ENCODE measurements around the gene TIGD2. TPM values are rescaled to one million over a fixed set of nuclear protein-coding genes. Genes with fewer than 3 reads are reported as not detected.

TIGD2 gene
- total RNA-seq, 2 experiments from 2014 or later: 3.3 to 3.9 TPM

- H3K9me3 ChIP-seq (ENCODE audit: control insufficient read depth in 1 of 2, insufficient read depth in 1 of 2, low read length in 2 of 2): no peaks in the 10 kb centered on the region
- intact Hi-C loops (cut with DNase I, micrococcal nuclease): loop anchor here in 1 of 2 experiments (2.0 kb wide), 1 partner anchor 271 kb away; no protein-coding TSS in a partner anchor
- H3K4me3 Mint-ChIP-seq: no peak overlapping the region
Measured at GRCh38 chr4:89161841-89162240, 50.5 kb downstream of the TIGD2 start.

GRCh38 chr4:89162496-89162895 is 51.2 kb downstream of the TIGD2 start:
- peaks cover 0 to 4% of the 10 kb centered on the region in 2 experiments for H3K27me3 ChIP-seq (ENCODE audit: control insufficient read depth in 1 of 2, insufficient read depth in 2 of 2, low read length in 2 of 2)
- no peaks in the 10 kb centered on the region for H3K36me3 ChIP-seq (ENCODE audit: insufficient read depth, low read length)
- H3K27ac Mint-ChIP-seq: no peak overlapping the region
- no peak overlapping the region for H3K4me3 Mint-ChIP-seq
- no peak for DNase-seq
- no peaks in the 10 kb centered on the region for H3K9me3 Mint-ChIP-seq
- ChIA-PET POLR2A (no interaction called here), CTCF (no interaction called here)
- no peak overlapping the region for H3K27ac ChIP-seq (ENCODE audit: low read depth in 1 of 2, low read length in 2 of 2)
- H3K36me3 Mint-ChIP-seq (ENCODE audit: low read depth): no peaks in the 10 kb centered on the region
- TF ChIP-seq CTCF (IDR thresholded peaks at IDR 0.05): no peak
- no peak for ATAC-seq (ENCODE audit: poor library complexity)
- no peaks in the 10 kb centered on the region for H3K9me3 ChIP-seq (ENCODE audit: control insufficient read depth in 1 of 2, insufficient read depth in 1 of 2, low read length in 2 of 2)
- intact Hi-C loops (cut with DNase I, micrococcal nuclease): no loop called here
- H3K27me3 Mint-ChIP-seq: peaks cover 11% of the 10 kb centered on the region
- H3K4me1 ChIP-seq (ENCODE audit: insufficient read depth, low read length): no peaks in the 10 kb centered on the region
- H3K4me3 ChIP-seq (ENCODE audit: low read length): no peak overlapping the region
- H3K4me1 Mint-ChIP-seq (ENCODE audit: low read depth): no peaks in the 10 kb centered on the region

More at GRCh38 chr4:89161841-89162240, 50.5 kb downstream of the TIGD2 start:
- H3K27me3 ChIP-seq (ENCODE audit: control insufficient read depth in 1 of 2, insufficient read depth in 2 of 2, low read length in 2 of 2): peaks cover 0 to under 1% of the 10 kb centered on the region in 2 experiments
- Mint-ChIP-seq H3K4me1 (ENCODE audit: low read depth) (no peaks in the 10 kb centered on the region), H3K27me3 (peaks cover 9% of the 10 kb centered on the region), H3K9me3 (no peaks in the 10 kb centered on the region), H3K36me3 (ENCODE audit: low read depth) (no peaks in the 10 kb centered on the region), H3K27ac (no peak overlapping the region)
- DNase-seq: no peak
- ChIA-PET CTCF (no interaction called here), POLR2A (no interaction called here)
- no peak overlapping the region for H3K4me3 ChIP-seq (ENCODE audit: low read length)
- ATAC-seq (ENCODE audit: poor library complexity): no peak
- TF ChIP-seq CTCF (IDR thresholded peaks at IDR 0.05): no peak
- H3K36me3 ChIP-seq (ENCODE audit: insufficient read depth, low read length): no peaks in the 10 kb centered on the region
- no peaks in the 10 kb centered on the region for H3K4me1 ChIP-seq (ENCODE audit: insufficient read depth, low read length)
- no peak overlapping the region for H3K27ac ChIP-seq (ENCODE audit: low read depth in 1 of 2, low read length in 2 of 2)

GRCh38 chr4:89162987-89163386 is 51.7 kb downstream of the TIGD2 start:
- H3K4me1 Mint-ChIP-seq (ENCODE audit: low read depth): no peaks in the 10 kb centered on the region
- ATAC-seq (ENCODE audit: poor library complexity) (no peak), DNase-seq (no peak)
- ChIA-PET CTCF (no interaction called here), POLR2A (no interaction called here)
- no peaks in the 10 kb centered on the region for H3K9me3 Mint-ChIP-seq
- Histone ChIP-seq H3K4me3 (ENCODE audit: low read length) (no peak overlapping the region), H3K9me3 (ENCODE audit: control insufficient read depth in 1 of 2, insufficient read depth in 1 of 2, low read length in 2 of 2) (no peaks in the 10 kb centered on the region), H3K27me3 (ENCODE audit: control insufficient read depth in 1 of 2, insufficient read depth in 2 of 2, low read length in 2 of 2) (peaks cover 0 to 4% of the 10 kb centered on the region in 2 experiments), H3K27ac (ENCODE audit: low read depth in 1 of 2, low read length in 2 of 2) (no peak overlapping the region), H3K4me1 (ENCODE audit: insufficient read depth, low read length) (no peaks in the 10 kb centered on the region), H3K36me3 (ENCODE audit: insufficient read depth, low read length) (no peaks in the 10 kb centered on the region)
- H3K27ac Mint-ChIP-seq: no peak overlapping the region
- intact Hi-C loops (cut with DNase I, micrococcal nuclease): no loop called here
- no peak overlapping the region for H3K4me3 Mint-ChIP-seq
- no peak for TF ChIP-seq CTCF (IDR thresholded peaks at IDR 0.05)
- H3K27me3 Mint-ChIP-seq: peaks cover 8% of the 10 kb centered on the region
- no peaks in the 10 kb centered on the region for H3K36me3 Mint-ChIP-seq (ENCODE audit: low read depth)
